ENCODE results near the gene STRN.
"Not testable (repeated sequence)": the region's sequence is repeated elsewhere in the genome, so short reads cannot be mapped to it uniquely, and the experiment has no call there.

STRN gene, protein sequence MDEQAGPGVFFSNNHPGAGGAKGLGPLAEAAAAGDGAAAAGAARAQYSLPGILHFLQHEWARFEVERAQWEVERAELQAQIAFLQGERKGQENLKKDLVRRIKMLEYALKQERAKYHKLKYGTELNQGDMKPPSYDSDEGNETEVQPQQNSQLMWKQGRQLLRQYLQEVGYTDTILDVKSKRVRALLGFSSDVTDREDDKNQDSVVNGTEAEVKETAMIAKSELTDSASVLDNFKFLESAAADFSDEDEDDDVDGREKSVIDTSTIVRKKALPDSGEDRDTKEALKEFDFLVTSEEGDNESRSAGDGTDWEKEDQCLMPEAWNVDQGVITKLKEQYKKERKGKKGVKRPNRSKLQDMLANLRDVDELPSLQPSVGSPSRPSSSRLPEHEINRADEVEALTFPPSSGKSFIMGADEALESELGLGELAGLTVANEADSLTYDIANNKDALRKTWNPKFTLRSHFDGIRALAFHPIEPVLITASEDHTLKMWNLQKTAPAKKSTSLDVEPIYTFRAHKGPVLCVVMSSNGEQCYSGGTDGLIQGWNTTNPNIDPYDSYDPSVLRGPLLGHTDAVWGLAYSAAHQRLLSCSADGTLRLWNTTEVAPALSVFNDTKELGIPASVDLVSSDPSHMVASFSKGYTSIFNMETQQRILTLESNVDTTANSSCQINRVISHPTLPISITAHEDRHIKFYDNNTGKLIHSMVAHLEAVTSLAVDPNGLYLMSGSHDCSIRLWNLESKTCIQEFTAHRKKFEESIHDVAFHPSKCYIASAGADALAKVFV

DNA sequence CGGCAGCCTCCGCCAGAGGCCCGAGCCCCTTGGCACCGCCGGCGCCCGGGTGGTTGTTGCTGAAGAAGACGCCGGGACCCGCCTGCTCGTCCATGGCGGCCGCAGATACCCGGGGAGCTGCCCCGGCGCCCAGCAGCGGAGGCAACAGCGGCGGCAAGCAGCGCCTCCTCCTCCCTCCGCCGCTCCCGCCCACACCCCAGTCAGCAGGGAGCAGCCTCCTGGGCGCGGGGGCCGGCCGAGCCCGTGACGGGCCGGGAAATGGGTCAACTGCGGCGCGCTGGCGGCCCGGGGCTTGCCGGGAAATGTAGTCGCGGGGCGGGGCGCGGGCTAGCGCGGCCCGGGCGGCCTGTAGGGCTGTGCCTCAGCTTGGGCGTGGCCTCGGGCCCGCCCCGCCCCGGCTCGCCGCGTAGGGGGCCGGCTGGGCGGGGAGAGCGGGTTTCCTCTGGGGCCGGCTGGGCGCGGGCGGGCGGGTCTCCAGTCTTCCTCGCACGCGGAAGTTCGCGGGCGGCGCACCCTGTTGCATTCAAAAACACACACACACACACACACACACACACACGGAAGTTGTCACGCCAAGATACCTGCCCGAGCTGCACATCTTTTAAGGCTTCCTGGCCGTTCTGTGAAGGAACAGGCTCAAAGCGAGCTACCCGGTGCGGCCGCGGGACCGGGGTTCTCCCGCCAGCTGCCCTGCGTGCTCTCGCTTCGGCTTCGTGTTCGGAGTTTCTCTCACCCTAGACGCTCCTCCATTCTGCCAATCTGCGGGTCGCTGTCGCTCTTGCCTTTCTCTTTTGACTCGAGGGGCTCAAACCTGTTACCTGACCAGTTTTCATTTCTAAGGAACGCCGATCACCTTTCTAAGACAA, at the start of gene STRN:
TSS of gene STRN (minus strand) at position 167 of the 866 bp plus-strand sequence. CDS start at position 94, 73 bp downstream.
- DNase-seq: peak; percentile 99

DNA sequence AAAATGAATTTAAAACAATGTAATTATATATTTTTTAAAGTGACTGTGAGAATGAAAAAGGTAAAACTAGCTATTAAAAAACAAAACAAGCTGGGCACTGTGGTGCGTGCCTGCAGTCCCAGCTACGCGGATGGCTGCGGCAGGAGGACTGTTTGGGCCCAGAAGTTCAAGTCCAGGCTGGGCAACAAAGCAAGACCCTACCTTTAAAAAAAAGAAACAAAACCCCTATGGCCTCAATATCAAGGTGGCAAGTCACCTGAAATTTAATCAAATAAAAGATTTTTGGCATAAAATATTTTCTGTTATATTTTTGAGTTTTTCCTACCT, 46.9 kb upstream of the STRN start:
- DNase-seq: no peak

DNA sequence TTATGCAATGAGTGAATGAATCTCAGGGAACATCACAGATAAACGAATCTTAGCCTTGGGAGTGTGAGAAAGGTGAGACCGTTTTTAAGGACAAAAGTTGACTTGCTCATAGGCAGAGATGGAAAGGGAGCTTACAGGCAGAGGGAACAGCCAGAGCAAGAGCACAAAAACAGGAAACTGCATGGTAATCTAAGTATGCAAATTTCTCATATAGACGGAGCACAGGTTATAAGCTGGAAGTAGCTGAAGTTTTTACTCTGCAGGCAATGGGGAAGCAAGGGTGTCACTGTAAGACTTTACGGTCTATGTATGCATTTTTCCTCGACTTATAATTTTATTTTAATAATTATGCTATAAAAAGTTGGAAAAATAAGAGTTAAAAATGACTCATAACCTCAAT, 44.8 kb upstream of the STRN start:
- DNase-seq: no peak

DNA sequence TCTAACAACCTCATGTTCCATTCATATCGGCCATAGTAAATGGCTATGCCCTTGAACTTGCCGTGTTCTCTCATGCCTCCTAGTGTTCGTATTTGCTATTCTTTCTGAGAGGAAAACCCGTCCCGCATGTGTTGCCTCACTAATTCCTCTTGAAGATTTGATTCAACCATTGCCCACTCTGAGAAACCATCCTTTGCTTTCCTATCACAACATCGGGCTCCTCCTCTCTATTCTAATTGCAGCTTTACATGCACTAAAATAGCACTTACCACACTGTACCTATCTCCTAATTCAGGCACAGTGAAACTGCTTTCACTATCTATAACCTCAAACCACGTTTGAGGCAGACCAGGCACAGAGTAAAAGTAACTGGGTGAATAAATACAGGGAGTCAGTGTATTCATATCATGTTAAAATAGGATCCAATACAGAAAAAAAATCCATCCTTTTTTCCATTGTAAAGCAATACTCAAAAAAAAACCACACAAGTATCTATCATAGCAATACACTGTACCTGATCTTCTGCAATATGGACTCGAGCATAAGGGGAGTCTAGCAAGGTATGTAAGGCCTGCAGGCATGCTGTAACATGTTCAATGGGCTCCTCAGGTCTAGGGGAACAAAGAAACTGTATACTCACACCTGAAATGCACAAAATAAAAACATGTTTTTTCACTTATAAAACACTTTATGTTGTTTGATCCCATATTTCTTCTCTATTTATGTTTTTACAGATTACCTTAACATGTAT, 39.0 kb upstream of the STRN start:
- no peak for DNase-seq

DNA sequence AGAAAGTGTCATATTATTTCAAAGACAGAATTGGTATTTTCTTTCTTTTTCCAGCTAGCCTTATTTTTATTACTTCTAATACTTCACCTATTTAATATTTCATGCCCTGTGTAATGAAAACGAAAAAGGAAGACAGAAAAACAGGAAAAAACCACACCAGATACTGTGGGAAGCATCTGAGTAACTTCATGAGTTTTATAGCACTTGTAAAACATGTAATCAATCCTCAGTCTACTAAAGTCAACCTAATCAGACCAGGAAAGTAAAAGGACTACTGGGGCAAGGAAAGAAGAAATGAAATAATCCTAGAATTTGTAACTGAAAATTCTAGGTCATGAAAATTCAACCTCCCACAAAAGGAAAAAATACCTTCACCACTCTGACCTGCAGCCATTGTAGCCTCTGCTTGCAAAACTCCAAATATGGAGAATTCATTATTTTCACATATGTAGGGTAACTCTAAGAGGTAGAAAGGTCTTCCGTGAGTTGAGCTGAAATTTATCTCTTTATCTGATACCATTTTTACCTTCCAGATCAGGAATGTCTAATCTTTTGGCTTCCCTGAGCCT, 34.7 kb upstream of the STRN start:
- DNase-seq: no peak

DNA sequence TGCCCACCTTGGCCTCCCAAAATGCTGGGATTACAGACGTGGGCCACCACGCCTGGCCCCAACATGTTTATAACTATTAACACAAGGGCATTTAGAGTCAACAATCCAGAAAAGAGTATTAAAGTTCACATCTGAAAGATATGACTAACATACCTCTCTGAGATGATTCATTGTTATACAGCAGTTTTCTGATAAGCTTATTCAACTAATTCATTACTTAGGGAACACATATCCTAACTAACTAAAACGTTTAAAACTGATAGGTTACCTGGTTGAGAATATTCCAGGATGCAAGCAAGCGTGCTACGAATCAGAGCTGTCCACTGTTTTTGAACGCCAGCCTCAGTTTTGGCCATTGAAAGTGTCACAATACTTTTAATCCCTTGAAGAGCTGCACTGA, 34.0 kb upstream of the STRN start:
- no peak for DNase-seq

DNA sequence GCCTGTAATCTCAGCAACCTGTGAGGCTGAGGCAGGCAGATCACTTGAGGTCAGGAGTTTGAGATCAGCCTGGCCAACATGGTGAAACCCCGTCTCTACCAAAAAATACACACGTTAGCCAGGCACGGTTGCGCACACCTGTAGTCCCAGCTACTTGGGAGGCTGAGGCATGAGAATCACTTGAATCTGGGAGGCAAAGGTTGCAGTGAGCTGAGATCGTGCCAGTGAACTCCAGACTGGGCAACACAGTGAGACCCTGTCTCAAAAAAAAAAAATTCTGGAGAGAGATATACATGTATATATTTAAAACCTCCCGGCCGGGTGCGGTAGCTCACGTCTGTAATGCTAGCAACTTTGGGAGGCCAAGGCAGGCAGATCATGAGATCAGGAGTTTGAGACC, 33.1 kb upstream of the STRN start:
- not testable (repeated sequence) for DNase-seq

DNA sequence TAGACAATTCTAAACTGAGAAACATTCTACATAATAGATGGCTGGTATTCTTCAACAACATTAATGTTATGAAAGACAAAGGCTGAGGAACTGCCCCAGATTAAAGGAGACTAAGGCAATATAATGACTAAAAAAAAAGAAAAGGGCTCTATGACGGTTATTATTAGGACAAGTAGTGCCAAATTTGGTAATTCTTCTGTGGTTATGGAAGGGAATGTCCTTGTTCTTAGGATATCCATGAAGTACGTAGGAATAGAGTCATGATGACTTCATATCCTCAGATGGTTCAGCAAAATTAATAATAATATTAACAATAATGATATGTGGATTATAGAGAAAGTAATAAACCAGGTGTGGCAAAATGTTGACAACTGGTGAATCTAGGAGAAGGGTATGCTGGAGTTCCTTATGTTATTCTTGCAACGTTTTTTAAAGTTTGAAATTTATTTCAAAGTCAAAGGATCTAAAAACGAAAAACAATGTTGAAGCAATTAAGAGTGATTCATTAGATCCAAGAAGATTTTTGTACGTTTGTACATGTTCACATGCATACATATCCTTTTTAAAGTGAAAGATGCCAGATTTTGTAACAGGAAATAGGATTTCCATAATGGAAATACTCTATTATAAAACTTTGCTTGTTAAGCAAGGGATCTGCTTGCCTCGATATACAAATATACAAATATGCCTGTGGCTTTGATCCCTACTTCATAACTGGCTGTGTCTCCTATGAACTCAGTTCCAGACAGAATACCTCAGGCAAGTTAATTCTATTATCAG, 27.7 kb upstream of the STRN start:
- DNase-seq: no peak

DNA sequence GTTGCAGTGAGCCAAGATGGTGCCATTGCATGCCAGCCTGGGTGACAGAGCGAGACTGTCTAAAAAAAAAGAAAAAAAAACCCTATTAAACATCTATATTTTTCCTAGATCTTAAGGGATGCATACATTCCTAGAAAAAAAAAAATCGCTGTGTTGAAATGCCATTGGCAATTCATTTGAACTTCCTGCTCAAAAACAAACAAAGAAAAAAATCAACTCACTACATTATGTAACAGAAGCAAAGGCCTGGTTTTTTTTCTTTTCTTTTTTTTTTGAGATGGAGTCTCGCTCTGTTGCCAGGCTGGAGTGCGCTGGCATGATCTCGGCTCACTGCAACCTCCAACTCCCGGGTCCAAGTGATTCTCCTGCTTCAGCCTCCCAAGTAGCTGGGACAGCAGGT, 21.7 kb upstream of the STRN start:
- DNase-seq: no peak

DNA sequence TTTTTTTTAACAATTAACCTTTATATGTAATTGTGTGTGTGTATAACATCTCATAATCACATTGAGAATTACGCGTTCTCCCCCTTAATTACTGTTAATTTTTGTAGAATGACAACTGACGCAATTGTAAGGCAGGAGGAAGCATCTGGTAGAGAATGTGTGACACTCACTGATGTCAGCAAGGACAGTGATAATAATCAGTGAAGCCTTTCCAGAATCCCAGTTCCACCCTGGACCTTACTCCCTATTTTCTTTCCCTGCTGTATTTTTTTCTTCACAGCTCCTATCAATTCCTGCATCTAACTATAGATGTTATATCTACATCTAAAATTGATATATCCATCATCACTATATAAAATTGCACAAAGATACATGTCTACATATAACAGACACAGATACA, 16.1 kb upstream of the STRN start:
- DNase-seq: no peak

DNA sequence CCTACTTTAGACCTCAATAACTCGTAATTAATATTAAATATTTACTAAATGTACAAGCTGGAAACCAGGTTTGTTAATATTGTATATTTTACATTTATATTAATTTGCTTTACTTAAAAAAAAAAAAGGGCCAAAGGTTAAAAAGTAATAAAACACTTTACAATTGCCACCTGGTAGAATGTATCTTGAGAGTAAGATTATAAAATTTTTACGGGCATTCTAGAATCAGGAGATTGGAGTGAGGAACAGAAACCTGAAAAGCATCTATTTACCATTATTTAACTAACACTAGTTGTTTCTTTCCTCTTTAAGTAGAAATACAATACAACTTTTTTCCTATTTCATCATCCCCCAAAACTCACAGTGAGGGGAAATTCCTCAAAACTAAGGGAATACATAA, 15.6 kb upstream of the STRN start:
- DNase-seq: no peak

DNA sequence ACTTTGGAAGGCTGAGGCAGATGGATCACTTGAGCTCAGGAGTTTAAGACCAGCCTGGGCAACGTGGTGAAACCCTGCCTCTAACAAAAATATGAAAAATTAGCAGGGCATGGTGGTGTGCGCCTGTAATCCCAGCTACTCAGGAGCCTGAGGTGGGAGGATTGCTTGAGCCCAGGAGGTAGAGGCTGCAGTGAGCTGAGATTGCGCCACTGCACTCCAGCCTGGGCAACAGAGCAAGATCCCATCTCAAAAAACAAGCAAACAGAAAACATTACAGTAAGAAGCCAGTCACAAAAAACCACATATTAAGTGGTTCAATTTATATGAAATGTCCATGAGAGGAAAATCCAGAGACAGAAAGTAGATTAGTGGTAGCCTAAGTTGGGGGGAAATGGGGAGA, 12.7 kb upstream of the STRN start:
- DNase-seq: not testable (repeated sequence)

DNA sequence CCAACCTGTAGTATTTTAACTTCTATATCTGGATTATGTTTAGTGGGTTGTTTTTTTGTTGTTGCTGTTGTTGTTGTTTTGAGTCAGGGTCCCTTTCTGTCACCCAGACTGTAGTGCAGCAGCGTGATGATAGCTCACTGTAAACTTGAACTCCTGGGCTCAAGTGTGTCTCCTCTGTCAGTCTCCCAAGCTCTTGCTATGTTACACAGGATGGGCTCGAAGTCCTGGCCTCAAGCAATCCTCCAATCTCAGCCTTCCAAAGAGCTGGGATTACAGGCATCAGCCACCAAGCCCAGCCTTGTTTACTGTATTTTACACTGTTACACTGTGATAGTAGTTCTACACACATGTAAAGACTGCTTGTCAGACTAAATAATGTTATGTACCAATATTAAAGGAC, 9.7 kb upstream of the STRN start:
- no peak for DNase-seq

DNA sequence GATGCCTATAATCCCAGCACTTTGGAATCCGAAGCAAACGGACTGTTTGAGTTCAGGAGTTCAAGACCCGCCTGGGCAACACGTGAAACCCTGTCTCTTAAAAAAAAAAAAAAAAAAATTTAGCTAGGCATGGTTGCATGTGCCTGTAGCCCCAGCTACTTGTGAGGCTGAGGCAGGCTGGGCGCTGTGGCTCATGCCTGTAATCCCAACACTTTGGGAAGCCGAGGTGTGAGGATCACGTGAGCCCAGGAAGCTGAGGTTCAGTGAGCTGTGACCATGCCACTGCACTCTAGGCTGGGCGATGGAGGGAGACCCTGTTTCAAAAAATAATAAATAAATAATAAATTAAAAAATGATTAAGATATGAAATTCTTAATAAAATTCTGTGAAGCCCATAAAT, 9.0 kb upstream of the STRN start:
- no peak for DNase-seq

DNA sequence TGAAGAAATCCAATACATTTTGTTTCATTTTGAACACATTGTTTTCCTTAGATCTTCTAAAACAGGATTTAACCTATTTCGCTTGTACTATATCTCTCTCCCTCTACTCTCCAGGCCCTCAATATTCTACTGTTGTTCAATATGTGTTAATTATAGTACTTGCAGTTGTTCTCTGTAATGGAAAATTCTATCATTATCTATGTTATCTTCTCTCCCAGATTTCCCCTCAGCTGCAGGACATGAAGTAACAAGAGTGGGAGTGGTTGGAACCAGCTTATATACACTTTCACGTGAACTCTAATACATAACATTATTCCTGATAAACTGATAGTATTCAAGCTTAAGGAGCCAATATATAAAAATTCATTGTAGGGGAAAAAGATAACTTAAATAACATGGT, 7.0 kb upstream of the STRN start:
- no peak for DNase-seq

DNA sequence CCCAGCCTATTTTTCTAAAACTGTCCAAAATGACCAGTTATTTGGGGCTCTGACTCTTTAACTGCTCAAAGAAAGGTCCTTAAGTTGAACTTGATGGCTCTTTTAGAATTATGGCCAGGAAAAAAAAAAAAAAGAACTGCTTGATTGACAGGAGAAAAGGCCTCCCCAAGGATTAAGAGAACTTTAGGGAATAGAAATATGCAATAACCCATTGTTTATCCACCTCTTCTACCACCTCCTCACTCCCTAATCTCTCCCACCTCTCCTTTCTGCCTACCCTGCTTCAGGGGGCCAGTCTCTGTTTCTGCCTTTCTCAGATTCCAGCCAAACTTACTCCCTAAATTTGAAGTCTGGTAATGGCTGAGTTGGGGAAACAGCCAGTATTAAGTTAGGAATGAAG, 5.7 kb upstream of the STRN start:
- no peak for DNase-seq

DNA sequence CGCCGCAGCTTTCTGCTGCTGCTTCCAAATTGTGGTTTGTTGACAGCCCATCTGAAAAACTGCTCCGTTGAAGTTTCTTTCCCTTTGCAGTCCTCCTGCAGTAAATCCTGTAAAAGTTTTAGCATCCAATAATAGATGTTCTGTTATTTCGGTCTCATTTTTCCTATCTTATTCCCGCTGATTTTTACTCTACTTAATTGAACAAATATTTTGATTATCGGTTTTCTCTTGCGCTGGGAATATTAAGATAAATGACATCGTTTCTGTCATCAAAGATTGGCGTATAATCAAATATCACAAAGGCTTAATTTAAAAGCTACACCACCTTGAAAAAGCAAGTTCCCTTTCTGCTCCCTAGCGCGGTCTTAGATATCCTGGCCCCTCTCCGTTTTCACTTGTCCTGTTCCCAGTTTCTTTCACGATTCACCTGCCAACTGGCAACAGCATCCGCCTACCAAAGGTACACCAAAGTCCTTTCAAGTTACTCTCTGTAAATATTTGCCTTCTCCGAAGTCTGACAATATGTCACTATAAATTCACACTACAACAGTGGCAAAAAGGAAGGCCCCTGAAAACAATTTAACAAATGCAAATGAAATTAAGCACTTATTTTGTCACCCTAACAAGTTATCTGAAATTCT, 1.0 kb upstream of the STRN start:
- no peak for DNase-seq

DNA sequence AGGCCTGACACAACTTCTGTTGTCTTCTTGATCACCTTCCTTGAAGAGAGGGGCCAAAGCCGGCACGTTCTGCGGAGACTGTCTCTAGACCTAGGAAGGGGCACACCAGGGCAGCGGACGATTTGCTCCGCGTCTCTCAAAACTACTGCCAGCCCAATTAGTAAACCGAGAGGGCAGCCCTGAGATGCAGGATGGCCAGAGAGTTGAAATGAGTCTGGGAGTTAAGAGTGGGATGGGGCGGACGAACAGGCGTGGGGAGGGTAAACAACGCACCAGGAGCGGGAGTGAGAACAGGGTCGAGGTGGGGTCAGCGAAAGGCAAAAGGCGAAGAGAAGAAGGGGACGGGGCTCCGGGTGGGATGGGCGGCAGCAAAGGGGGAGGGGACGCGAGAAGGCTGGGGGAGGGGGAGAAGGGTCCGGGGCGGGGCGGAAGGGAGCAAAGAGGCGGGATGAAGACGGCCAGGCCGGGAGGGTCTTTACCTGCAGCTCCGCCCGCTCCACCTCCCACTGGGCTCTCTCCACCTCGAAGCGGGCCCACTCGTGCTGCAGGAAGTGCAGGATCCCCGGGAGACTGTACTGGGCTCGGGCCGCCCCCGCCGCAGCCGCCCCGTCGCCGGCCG, 476 bp downstream of the STRN start:
- peak; percentile 78 for DNase-seq

DNA sequence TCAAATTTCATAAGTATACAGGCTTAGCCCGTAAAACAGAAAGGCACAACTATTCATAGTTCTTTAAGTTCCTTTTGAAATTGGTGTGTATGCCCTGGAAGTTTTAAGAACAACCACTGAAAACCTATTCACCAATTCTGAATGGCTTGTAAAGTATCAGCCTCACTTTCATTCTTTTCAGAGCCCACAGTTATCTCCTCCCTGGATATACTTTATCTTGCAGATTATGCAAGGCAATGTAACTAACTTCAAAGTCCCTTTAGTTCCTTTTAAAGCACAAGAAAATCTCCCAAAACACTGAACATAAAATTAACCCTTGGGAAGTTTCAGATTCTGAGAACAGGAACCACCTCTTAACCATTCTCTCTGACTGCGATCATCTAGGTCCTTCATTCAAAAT, 1.1 kb downstream of the STRN start:
- DNase-seq: no peak

DNA sequence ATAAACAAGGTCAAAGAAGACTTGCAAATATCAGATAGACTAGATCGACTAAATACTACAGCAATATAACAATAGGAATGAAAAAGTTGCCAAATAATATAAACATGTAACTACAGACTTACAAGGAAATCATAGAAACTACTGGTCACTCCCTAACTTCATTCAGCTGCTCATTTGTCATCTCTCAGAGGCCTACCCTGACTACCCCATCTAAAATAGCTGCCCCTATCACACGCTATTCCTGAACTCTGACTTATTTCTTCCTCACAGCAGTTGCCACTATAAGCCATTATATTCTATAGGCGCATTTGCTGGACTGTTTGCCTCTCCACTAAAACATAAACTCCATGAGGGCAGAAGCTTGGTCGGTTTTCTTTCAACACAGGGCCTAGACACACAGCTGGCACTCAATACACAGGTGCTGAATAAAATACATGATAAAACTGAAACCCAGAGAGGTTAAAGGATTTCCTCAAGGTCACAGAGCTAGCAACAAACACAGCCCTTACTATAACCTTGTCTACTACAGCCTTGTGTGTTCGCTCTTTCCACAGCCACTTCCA, 1.8 kb downstream of the STRN start:
- no peak for DNase-seq

Measured in left hindlimb (tissue), 1 donor.